ENCODE data around the gene SERPIND1. TPM values are rescaled to one million over a fixed set of nuclear protein-coding genes. Genes with fewer than 3 reads are reported as not detected.
"Not testable (repeated sequence)": the region's sequence is repeated elsewhere in the genome, so short reads cannot be mapped to it uniquely, and the experiment has no call there.

SERPIND1 gene
- total RNA-seq, 2 donors from 2014 or later: 1.5 to 4.1 TPM

- Histone ChIP-seq H3K27ac (no peak overlapping the region), H3K4me3 (no peak overlapping the region), H3K4me1 (no peaks in the 10 kb centered on the region), H3K36me3 (peaks cover 35% of the 10 kb centered on the region), H3K9me3 (no peaks in the 10 kb centered on the region), H3K27me3 (no peaks in the 10 kb centered on the region)
- no peak for DNase-seq (ENCODE audit: low spot score)
- TF ChIP-seq CTCF (IDR thresholded peaks at IDR 0.05): no peak
Observed at GRCh38 chr22:20763630-20764470, 10.1 kb upstream of the SERPIND1 start.

GRCh38 chr22:20764471-20764720 is 9.5 kb upstream of the SERPIND1 start:
- DNase-seq (ENCODE audit: low spot score): no peak
- Histone ChIP-seq H3K27ac (no peak overlapping the region), H3K27me3 (no peaks in the 10 kb centered on the region), H3K9me3 (no peaks in the 10 kb centered on the region), H3K4me1 (no peaks in the 10 kb centered on the region), H3K36me3 (peaks cover 35% of the 10 kb centered on the region), H3K4me3 (no peak overlapping the region)
- TF ChIP-seq CTCF (IDR thresholded peaks at IDR 0.05): no peak

- Histone ChIP-seq H3K27me3 (no peaks in the 10 kb centered on the region), H3K4me3 (no peak overlapping the region), H3K4me1 (no peaks in the 10 kb centered on the region), H3K36me3 (peaks cover 35% of the 10 kb centered on the region), H3K9me3 (no peaks in the 10 kb centered on the region), H3K27ac (no peak overlapping the region)
- no peak for TF ChIP-seq CTCF (IDR thresholded peaks at IDR 0.05)
- no peak for DNase-seq (ENCODE audit: low spot score)
Observed at GRCh38 chr22:20764729-20765128, 9.2 kb upstream of the SERPIND1 start.

GRCh38 chr22:20765938-20766337 is 8.0 kb upstream of the SERPIND1 start:
- Histone ChIP-seq H3K4me3 (no peak overlapping the region), H3K27ac (no peak overlapping the region), H3K36me3 (peaks cover 35% of the 10 kb centered on the region), H3K27me3 (no peaks in the 10 kb centered on the region), H3K9me3 (no peaks in the 10 kb centered on the region), H3K4me1 (no peaks in the 10 kb centered on the region)
- no peak for DNase-seq (ENCODE audit: low spot score)
- TF ChIP-seq CTCF (IDR thresholded peaks at IDR 0.05): no peak

GRCh38 chr22:20766530-20766929 is 7.4 kb upstream of the SERPIND1 start:
- DNase-seq (ENCODE audit: low spot score): no peak
- TF ChIP-seq CTCF (IDR thresholded peaks at IDR 0.05): no peak
- H3K4me3 ChIP-seq: no peak overlapping the region
- H3K36me3 ChIP-seq: peaks cover 37% of the 10 kb centered on the region
- H3K27me3 ChIP-seq: no peaks in the 10 kb centered on the region
- no peak overlapping the region for H3K27ac ChIP-seq
- no peaks in the 10 kb centered on the region for H3K9me3 ChIP-seq
- no peaks in the 10 kb centered on the region for H3K4me1 ChIP-seq

- H3K27ac ChIP-seq; H3K4me1 ChIP-seq; H3K9me3 ChIP-seq; H3K27me3 ChIP-seq; DNase-seq (ENCODE audit: low spot score); H3K4me3 ChIP-seq: not testable (repeated sequence)
- H3K36me3 ChIP-seq: peaks cover 15% of the 10 kb centered on the region
Observed at GRCh38 chr22:20769496-20769826, 4.5 kb upstream of the SERPIND1 start.

Data from right atrium auricular region (tissue), 2 donors.